ENCODE results near the gene ABHD16B. TPM values are rescaled to one million over a fixed set of nuclear protein-coding genes. Genes with fewer than 3 reads are reported as not detected.

ABHD16B gene
- total RNA-seq, 1 donor, result not detected

- Histone ChIP-seq H3K36me3 (ENCODE audit: insufficient read depth, low read length) (no peaks in the 10 kb centered on the region), H2AFZ (ENCODE audit: low read length) (no peak overlapping the region), H3K4me1 (ENCODE audit: insufficient read depth, low read length) (peaks cover 3% of the 10 kb centered on the region), H3K79me2 (ENCODE audit: insufficient read depth, low read length) (no peaks in the 10 kb centered on the region), H3K4me2 (ENCODE audit: insufficient read depth, low read length) (no peak overlapping the region), H3K9me3 (ENCODE audit: low read depth, low read length) (no peaks in the 10 kb centered on the region), H3K27me3 (ENCODE audit: insufficient read depth, low read length) (peaks cover 39% of the 10 kb centered on the region), H3K27ac (ENCODE audit: low read depth, low read length) (no peak overlapping the region), H3K4me3 (ENCODE audit: insufficient read depth, low read length) (no peak overlapping the region), H4K20me1 (ENCODE audit: insufficient read depth, low read length) (no peaks in the 10 kb centered on the region)
- no peak for DNase-seq (ENCODE audit: insufficient read length, low spot score, missing footprints)
- TF ChIP-seq CTCF (IDR thresholded peaks at IDR 0.05; ENCODE audit: extremely low read depth, low read depth, low read length), result no peak
Measured at GRCh38 chr20:63828545-63828944, 32.8 kb upstream of the ABHD16B start.

GRCh38 chr20:63828951-63829350 lies 32.3 kb upstream of the ABHD16B start:
- DNase-seq (ENCODE audit: insufficient read length, low spot score, missing footprints), result no peak
- Histone ChIP-seq H3K4me1 (ENCODE audit: insufficient read depth, low read length) (peaks cover 3% of the 10 kb centered on the region), H3K27ac (ENCODE audit: low read depth, low read length) (no peak overlapping the region), H2AFZ (ENCODE audit: low read length) (no peak overlapping the region), H3K36me3 (ENCODE audit: insufficient read depth, low read length) (no peaks in the 10 kb centered on the region), H3K27me3 (ENCODE audit: insufficient read depth, low read length) (peaks cover 35% of the 10 kb centered on the region), H3K9me3 (ENCODE audit: low read depth, low read length) (no peaks in the 10 kb centered on the region), H3K79me2 (ENCODE audit: insufficient read depth, low read length) (no peaks in the 10 kb centered on the region), H4K20me1 (ENCODE audit: insufficient read depth, low read length) (no peaks in the 10 kb centered on the region), H3K4me2 (ENCODE audit: insufficient read depth, low read length) (no peak overlapping the region), H3K4me3 (ENCODE audit: insufficient read depth, low read length) (no peak overlapping the region)
- TF ChIP-seq CTCF (IDR thresholded peaks at IDR 0.05; ENCODE audit: extremely low read depth, low read depth, low read length), result no peak

GRCh38 chr20:63829603-63829944 lies 31.7 kb upstream of the ABHD16B start:
- DNase-seq (ENCODE audit: insufficient read length, low spot score, missing footprints), result no peak
- H3K27ac ChIP-seq (ENCODE audit: low read depth, low read length), result no peak overlapping the region
- no peaks in the 10 kb centered on the region for H3K79me2 ChIP-seq (ENCODE audit: insufficient read depth, low read length)
- peaks cover 6% of the 10 kb centered on the region for H3K4me1 ChIP-seq (ENCODE audit: insufficient read depth, low read length)
- TF ChIP-seq CTCF (IDR thresholded peaks at IDR 0.05; ENCODE audit: extremely low read depth, low read depth, low read length), result no peak
- peaks cover 34% of the 10 kb centered on the region for H3K27me3 ChIP-seq (ENCODE audit: insufficient read depth, low read length)
- peak overlapping the region; percentile 56 for H3K4me3 ChIP-seq (ENCODE audit: insufficient read depth, low read length)
- H3K9me3 ChIP-seq (ENCODE audit: low read depth, low read length), result no peaks in the 10 kb centered on the region
- no peak overlapping the region for H2AFZ ChIP-seq (ENCODE audit: low read length)
- peak overlapping the region; percentile 64 for H3K4me2 ChIP-seq (ENCODE audit: insufficient read depth, low read length)
- no peaks in the 10 kb centered on the region for H4K20me1 ChIP-seq (ENCODE audit: insufficient read depth, low read length)
- no peaks in the 10 kb centered on the region for H3K36me3 ChIP-seq (ENCODE audit: insufficient read depth, low read length)

- Histone ChIP-seq H3K27ac (ENCODE audit: low read depth, low read length) (no peak overlapping the region), H3K4me2 (ENCODE audit: insufficient read depth, low read length) (peak overlapping the region; percentile 64), H3K4me1 (ENCODE audit: insufficient read depth, low read length) (peaks cover 12% of the 10 kb centered on the region), H3K27me3 (ENCODE audit: insufficient read depth, low read length) (peaks cover 34% of the 10 kb centered on the region), H4K20me1 (ENCODE audit: insufficient read depth, low read length) (no peaks in the 10 kb centered on the region), H2AFZ (ENCODE audit: low read length) (peak overlapping the region; percentile 56), H3K36me3 (ENCODE audit: insufficient read depth, low read length) (no peaks in the 10 kb centered on the region), H3K4me3 (ENCODE audit: insufficient read depth, low read length) (peak overlapping the region; percentile 56), H3K9me3 (ENCODE audit: low read depth, low read length) (no peaks in the 10 kb centered on the region), H3K79me2 (ENCODE audit: insufficient read depth, low read length) (no peaks in the 10 kb centered on the region)
- peak; percentile 94 for DNase-seq (ENCODE audit: insufficient read length, low spot score, missing footprints)
- TF ChIP-seq CTCF (IDR thresholded peaks at IDR 0.05; ENCODE audit: extremely low read depth, low read depth, low read length), result no peak
Measured at GRCh38 chr20:63829945-63830835, 31.1 kb upstream of the ABHD16B start.
